ENCODE measurements around the gene PDCD10.

Gene PDCD10

GRCh38 chr3:167718582-167718981, 16.1 kb downstream of the PDCD10 start:
- no peak for TF ChIP-seq CTCF (IDR thresholded peaks at IDR 0.05)

GRCh38 chr3:167716920-167717319, 17.8 kb downstream of the PDCD10 start:
- no peak for TF ChIP-seq CTCF (IDR thresholded peaks at IDR 0.05)

- no peak for TF ChIP-seq CTCF (IDR thresholded peaks at IDR 0.05)
These were observed 19.8 kb downstream of the PDCD10 start for GRCh38 chr3:167714871-167715270.

- TF ChIP-seq CTCF (IDR thresholded peaks at IDR 0.05): no peak
These were observed 22.2 kb downstream of the PDCD10 start for GRCh38 chr3:167712445-167712844.

GRCh38 chr3:167711439-167711838, 23.3 kb downstream of the PDCD10 start:
- TF ChIP-seq CTCF (IDR thresholded peaks at IDR 0.05): no peak

- no peak for TF ChIP-seq CTCF (IDR thresholded peaks at IDR 0.05)
These were observed 24.1 kb downstream of the PDCD10 start for GRCh38 chr3:167710552-167710951.

GRCh38 chr3:167709690-167710089, 25.0 kb downstream of the PDCD10 start:
- no peak for TF ChIP-seq CTCF (IDR thresholded peaks at IDR 0.05)

- no peak for TF ChIP-seq CTCF (IDR thresholded peaks at IDR 0.05)
These were observed 28.9 kb downstream of the PDCD10 start for GRCh38 chr3:167705840-167706239.

All from LNCAP (cell line).